Right cardiac atrium (tissue), 5 donors: ENCODE measurements around the gene RASSF4. TPM values are rescaled to one million over a fixed set of nuclear protein-coding genes. Genes with fewer than 3 reads are reported as not detected.
A peak's percentile ranks its signal among the peaks of the same experiment; 100 is the strongest.

Experiments
- ATAC-seq, 2 donors: fragments of 200-7000 bp; cut with Tn5 transposase; one replicate each; pipeline versions ENCODE4 v1.8.0 to v1.9.1; 2020; ENCODE audit warnings: moderate library complexity in 2 of 2, mild to moderate bottlenecking in 1 of 2
- DNase-seq, 3 donors: peaks; one replicate each; pipeline ENCODE4 v3.0.0-alpha.2; 2020
- H3K27ac ChIP-seq: one replicate; pipeline ENCODE4 v1.5.1; 2013; ENCODE audit warnings: mild to moderate bottlenecking, low read length, control low read depth, moderate library complexity
- H3K27me3 ChIP-seq: one replicate; pipeline ENCODE4 v1.6.1; 2013; ENCODE audit not compliant: control insufficient read depth, insufficient read depth
- H3K4me1 ChIP-seq: one replicate; pipeline ENCODE4 v1.6.1; 2013; ENCODE audit warnings: low read length; ENCODE audit not compliant: control insufficient read depth, insufficient read depth
- H3K4me3 ChIP-seq: one replicate; pipeline ENCODE4 v1.5.1; 2013; ENCODE audit warnings: low read length, control low read depth
- H3K9me3 ChIP-seq: one replicate; pipeline ENCODE4 v1.6.1; 2013; ENCODE audit warnings: low read length; ENCODE audit not compliant: control insufficient read depth
- WGBS: extraction: QIAGEN DNeasy Blood & Tissue Kit; methylation state at CpG from one replicate; pipeline ENCODE4 v1.1.7; 2013; 5-methylcytosine and 5-hydroxymethylcytosine counted together
- intact Hi-C, 4 donors: fragments of 100-400 bp; cut with DNase I; formaldehyde crosslinking; loops; one replicate each; pipeline versions ENCODE4 v1.11.0 to v1.14.0; 2022 to 2023
- polyA plus RNA-seq: library from polyadenylated mRNA; stranded (reverse); fragments of 200-250 nt; gene quantifications from one replicate; pipeline ENCODE4 v1.2.3, GENCODE V29; 2013
- total RNA-seq, 4 donors: library from RNA; stranded (reverse); fragmentation: NEBNext Ultra II Directional; extraction: Animal tissue kit (Norgen Biotek cat#: 25700); gene quantifications; one replicate each; pipeline ENCODE4 v1.2.1, GENCODE V29; 2021
- donor health status: healthy with polysubstance abuse.
- donor health status: DM: no; HTN: yes; CAD: no.
- donor health status: DM: no; HTN: no; CAD: no.
- donor health status: DM: no; HTN: yes; CAD: no; lungs with severe emphysema.
- donor health status: DM: yes; HTN: yes; CAD: no.

Gene RASSF4
- total and polyA plus RNA-seq, 5 donors: 45.4 to 92.1 (median 71.3) TPM

- Histone ChIP-seq H3K27ac (peak overlapping the region; percentile 62), H3K4me1 (peaks cover 22% of the 10 kb centered on the region), H3K4me3 (no peak overlapping the region), H3K27me3 (no peaks in the 10 kb centered on the region), H3K9me3 (no peaks in the 10 kb centered on the region)
- intact Hi-C loops: no loop called here
- WGBS: 67% methylated on average over 3 of the region's 3 CpGs
- no peak for ATAC-seq
- DNase-seq: no peak
These were observed 26.6 kb downstream of the RASSF4 start for GRCh38 chr10:44986179-44986578.

GRCh38 chr10:44986670-44987069 is 27.1 kb downstream of the RASSF4 start:
- 52% methylated on average over 3 of the region's 3 CpGs for WGBS
- intact Hi-C loops: no loop called here
- Histone ChIP-seq H3K27ac (no peak overlapping the region), H3K4me1 (peaks cover 20% of the 10 kb centered on the region), H3K27me3 (no peaks in the 10 kb centered on the region), H3K4me3 (no peak overlapping the region), H3K9me3 (no peaks in the 10 kb centered on the region)
- ATAC-seq (peak in 1 of 2 donors; percentile 28), DNase-seq (no peak)

- ATAC-seq (no peak), DNase-seq (peak in 2 of 3 donors; percentile 23 to 50)
- 94% methylated on average over 10 of the region's 10 CpGs for WGBS
- Histone ChIP-seq H3K27ac (no peak overlapping the region), H3K9me3 (no peaks in the 10 kb centered on the region), H3K4me1 (peaks cover 24% of the 10 kb centered on the region), H3K4me3 (no peak overlapping the region), H3K27me3 (no peaks in the 10 kb centered on the region)
- intact Hi-C loops: no loop called here
These were observed 29.5 kb downstream of the RASSF4 start for GRCh38 chr10:44988957-44989585.

GRCh38 chr10:44989597-44990301 is 30.1 kb downstream of the RASSF4 start:
- intact Hi-C loops: no loop called here
- H3K9me3 ChIP-seq: no peaks in the 10 kb centered on the region
- H3K27ac ChIP-seq: peak overlapping the region; percentile 7
- DNase-seq (peak in 2 of 3 donors; percentile 68 to 73), ATAC-seq (peak in 1 of 2 donors; percentile 51)
- no peaks in the 10 kb centered on the region for H3K27me3 ChIP-seq
- peaks cover 19% of the 10 kb centered on the region for H3K4me1 ChIP-seq
- 75% methylated on average over 14 of the region's 14 CpGs for WGBS
- H3K4me3 ChIP-seq: no peak overlapping the region

- 30% methylated on average over 8 of the region's 8 CpGs for WGBS
- no peak for ATAC-seq
- Histone ChIP-seq H3K9me3 (no peaks in the 10 kb centered on the region), H3K27me3 (no peaks in the 10 kb centered on the region), H3K27ac (peak overlapping the region; percentile 39), H3K4me3 (no peak overlapping the region), H3K4me1 (peaks cover 22% of the 10 kb centered on the region)
- peak in 2 of 3 donors; percentile 63 to 65 for DNase-seq
- intact Hi-C loops: no loop called here
These were observed 30.7 kb downstream of the RASSF4 start for GRCh38 chr10:44990302-44990655.

- ATAC-seq (no peak), DNase-seq (peak in 1 of 3 donors; percentile 20)
- 95% methylated on average over 7 of the region's 7 CpGs for WGBS
- Histone ChIP-seq H3K27me3 (no peaks in the 10 kb centered on the region), H3K4me3 (no peak overlapping the region), H3K4me1 (peaks cover 20% of the 10 kb centered on the region), H3K9me3 (no peaks in the 10 kb centered on the region), H3K27ac (no peak overlapping the region)
- intact Hi-C loops: no loop called here
These were observed 31.4 kb downstream of the RASSF4 start for GRCh38 chr10:44990965-44991364.

GRCh38 chr10:44991571-44991970 is 32.0 kb downstream of the RASSF4 start:
- Histone ChIP-seq H3K4me3 (no peak overlapping the region), H3K9me3 (no peaks in the 10 kb centered on the region), H3K4me1 (peaks cover 24% of the 10 kb centered on the region), H3K27me3 (no peaks in the 10 kb centered on the region), H3K27ac (peak overlapping the region; percentile 37)
- intact Hi-C loops: no loop called here
- ATAC-seq (no peak), DNase-seq (peak in 2 of 3 donors; percentile 86)
- 49% methylated on average over 5 of the region's 5 CpGs for WGBS

GRCh38 chr10:44992070-44992731 is 32.6 kb downstream of the RASSF4 start:
- Histone ChIP-seq H3K9me3 (no peaks in the 10 kb centered on the region), H3K27ac (peak overlapping the region; percentile 54), H3K27me3 (no peaks in the 10 kb centered on the region), H3K4me1 (peaks cover 28% of the 10 kb centered on the region), H3K4me3 (no peak overlapping the region)
- ATAC-seq (no peak), DNase-seq (peak in 2 of 3 donors; percentile 57 to 63)
- 74% methylated on average over 11 of the region's 11 CpGs for WGBS
- intact Hi-C loops: no loop called here

GRCh38 chr10:44992732-44993225 is 33.2 kb downstream of the RASSF4 start:
- no peak for ATAC-seq
- Histone ChIP-seq H3K4me1 (peaks cover 33% of the 10 kb centered on the region), H3K4me3 (no peak overlapping the region), H3K27me3 (no peaks in the 10 kb centered on the region), H3K27ac (no peak overlapping the region), H3K9me3 (no peaks in the 10 kb centered on the region)
- 95% methylated on average over 8 of the region's 8 CpGs for WGBS
- intact Hi-C loops: no loop called here
- no peak for DNase-seq

GRCh38 chr10:44993226-44993921 is 33.8 kb downstream of the RASSF4 start:
- peak overlapping the region; percentile 40 for H3K27ac ChIP-seq
- peaks cover 36% of the 10 kb centered on the region for H3K4me1 ChIP-seq
- H3K4me3 ChIP-seq: no peak overlapping the region
- H3K9me3 ChIP-seq: no peaks in the 10 kb centered on the region
- peak in 2 of 3 donors; percentile 54 for DNase-seq
- no peaks in the 10 kb centered on the region for H3K27me3 ChIP-seq
- ATAC-seq: no peak
- intact Hi-C loops: no loop called here
- 94% methylated on average over 14 of the region's 14 CpGs for WGBS
